ENCODE measurements around the gene YWHAH.

The YWHAH gene

GRCh38 chr22:31942091-31942490 is 2.2 kb upstream of the YWHAH start (continued):
- no peak for TF ChIP-seq ZNF280D (tag by site-specific recombination; IDR thresholded peaks at IDR 0.05)
- TF ChIP-seq ZNF335 (tag by site-specific recombination; conservative IDR thresholded peaks at IDR 0.05), result no peak
- no peak for TF ChIP-seq ZNF660 (tag by site-specific recombination; IDR thresholded peaks at IDR 0.05)
- TF ChIP-seq HOXD13 (CRISPR knock-in tag; IDR thresholded peaks at IDR 0.05; ENCODE audit: borderline replicate concordance), result no peak
- no peak for TF ChIP-seq ZBTB10 (tag by site-specific recombination; IDR thresholded peaks at IDR 0.05)
- no peak for TF ChIP-seq YY2 (tag by site-specific recombination; IDR thresholded peaks at IDR 0.05)
- TF ChIP-seq RBAK (tag by site-specific recombination; IDR thresholded peaks at IDR 0.05), result no peak
- no peak for TF ChIP-seq MZF1 (tag by site-specific recombination; IDR thresholded peaks at IDR 0.05; ENCODE audit: borderline replicate concordance)

GRCh38 chr22:31943206-31943977 is 943 bp upstream of the YWHAH start:
- ChIA-PET POLR2A (interaction anchor here (1.4 kb wide), 1 partner anchor 17 kb away, joined by 5 read pairs; no protein-coding TSS in a partner anchor), CTCF (interaction anchor here (0.7 to 1.4 kb wide), 2 partner anchors 15 to 29 kb away, joined by 3 read pairs; no protein-coding TSS in a partner anchor)
- H3K9me3 ChIP-seq (ENCODE audit: control insufficient read depth, insufficient read depth, low read depth, low read length), result no peaks in the 10 kb centered on the region
- peak overlapping the region; percentile 99 for H3K27ac ChIP-seq (ENCODE audit: extremely low read depth, low read depth, low read length)
- peak overlapping the region; percentile 59 for H3K4me3 ChIP-seq (ENCODE audit: low read depth, low read length)
- H3K4me1 ChIP-seq (ENCODE audit: control insufficient read depth, insufficient read depth, low read length), result peaks cover 12% of the 10 kb centered on the region; the same call in 1 of the 2 replicates
- H3K36me3 ChIP-seq (ENCODE audit: control insufficient read depth in 2 of 2, insufficient read depth in 1 of 2, low read length in 2 of 2), result peaks cover 12 to 14% of the 10 kb centered on the region in 2 experiments
- no peak for TF ChIP-seq ZNF394 (tag by site-specific recombination; IDR thresholded peaks at IDR 0.05; ENCODE audit: borderline replicate concordance)
- TF ChIP-seq ZNF837 (tag by site-specific recombination; IDR thresholded peaks at IDR 0.05), result no peak
- TF ChIP-seq ZFP3 (tag by site-specific recombination; IDR thresholded peaks at IDR 0.05; ENCODE audit: low read depth), result no peak
- TF ChIP-seq ZNF600 (tag by site-specific recombination; IDR thresholded peaks at IDR 0.05), result 0 out of 2 replicates have a peak, but pooled peaks have one; percentile 52
- TF ChIP-seq GLIS2 (tag by site-specific recombination; IDR thresholded peaks at IDR 0.05), result no peak
- no peak for TF ChIP-seq ZSCAN5A (tag by site-specific recombination; IDR thresholded peaks at IDR 0.05)
- TF ChIP-seq ZNF626 (tag by site-specific recombination; IDR thresholded peaks at IDR 0.05), result no peak
- TF ChIP-seq ZNF341 (tag by site-specific recombination; IDR thresholded peaks at IDR 0.05; ENCODE audit: low read depth), result no peak
- no peak for TF ChIP-seq SP7 (tag by site-specific recombination; IDR thresholded peaks at IDR 0.05)
- no peak for TF ChIP-seq ZNF529 (tag by site-specific recombination; IDR thresholded peaks at IDR 0.05; ENCODE audit: insufficient replicate concordance)
- TF ChIP-seq ZNF449 (tag by site-specific recombination; IDR thresholded peaks at IDR 0.05), result 0 out of 2 replicates have a peak, but pooled peaks have one; percentile 59
- no peak for TF ChIP-seq PRDM2 (tag by site-specific recombination; IDR thresholded peaks at IDR 0.05; ENCODE audit: borderline replicate concordance)

Data from HEK293 (cell line).